ENCODE measurements around the gene SVOPL. TPM values are rescaled to one million over a fixed set of nuclear protein-coding genes. Genes with fewer than 3 reads are reported as not detected.

SVOPL gene
- total and polyA plus RNA-seq, 9 of the 15 experiments (the other 6 are each of a cell fraction or from before 2014, with no cell fraction given): 0.13 to 0.42 (median 0.20) TPM; not detected in 6

- intact Hi-C loops (cut with micrococcal nuclease) (no loop called here), in situ Hi-C loops (cut with MboI) (no loop called here)
- no peak for TF ChIP-seq ZNF609 (CRISPR knock-in tag; IDR thresholded peaks at IDR 0.05; ENCODE audit: borderline replicate concordance)
- 0 out of 2 replicates have a peak, but pooled peaks have one; percentile 51 for TF ChIP-seq EZH2 (IDR thresholded peaks at IDR 0.05; ENCODE audit: borderline replicate concordance, low read depth, low read length)
- no peak for TF ChIP-seq ELF2 (CRISPR knock-in tag; IDR thresholded peaks at IDR 0.05)
- ATAC-seq (no peak; the same call in 2 of the 3 replicates), FAIRE-seq (no peak), DNase-seq (ENCODE audit: extremely low read depth in 1 of 4, low spot score in 3 of 4) (no peak)
- BruUV-seq (replicated peaks): no TSS peak
- Histone ChIP-seq H2AFZ (ENCODE audit: low read depth, low read length) (no peak overlapping the region), H3K36me3 (ENCODE audit: control insufficient read depth, insufficient read depth, low read length) (no peaks in the 10 kb centered on the region), H3K4me2 (ENCODE audit: insufficient read depth, low read length) (no peak overlapping the region), H4K20me1 (replicated peaks; ENCODE audit: control insufficient read depth, insufficient read depth, low read length) (no peaks in the 10 kb centered on the region), H3K9me3 (replicated peaks; ENCODE audit: control insufficient read depth, insufficient read depth, low read depth, low read length) (no peaks in the 10 kb centered on the region), H3K4me3 (no peak overlapping the region), H3K27me3 (ENCODE audit: control insufficient read depth in 2 of 2, insufficient read depth in 2 of 2, low read length in 2 of 2) (peaks cover 25 to 32% of the 10 kb centered on the region in 2 experiments; a peak in 4 of 5 replicates), H3K79me2 (ENCODE audit: control insufficient read depth, insufficient read depth, low read length) (no peaks in the 10 kb centered on the region), H3K9ac (ENCODE audit: insufficient read depth in 1 of 2, low read depth in 2 of 2, low read length in 2 of 2) (no peak overlapping the region), H3K27ac (ENCODE audit: extremely low read depth, low read depth, low read length) (no peak overlapping the region), H3K9me1 (ENCODE audit: control insufficient read depth, insufficient read depth, low read length) (no peaks in the 10 kb centered on the region), H3K4me1 (replicated peaks in 1 of 2; ENCODE audit: control insufficient read depth in 2 of 2, insufficient read depth in 2 of 2, low read length in 2 of 2) (no peaks in the 10 kb centered on the region; a peak in 1 of 5 replicates)
- POLR2A ChIA-PET: no interaction called here
- WGBS (ENCODE audit: insufficient coverage, low coverage, missing lambda C conversion rate): under 1% methylated on average over 6 of the region's 6 CpGs
- CTCF ChIA-PET (ENCODE audit: low intra/inter-chr PET ratio): no interaction called here
These were observed 38.2 kb downstream of the SVOPL start for GRCh38 chr7:138662991-138663320.

Measured in K562 (cell line).